IMR-90 (cell line): ENCODE results near the gene OR1M1. TPM values are rescaled to one million over a fixed set of nuclear protein-coding genes. Genes with fewer than 3 reads are reported as not detected.

ENCODE experiments used
- ATAC-seq: fragments of 200-7000 bp; cut with Tn5 transposase; 2 replicates; pipeline ENCODE4 v1.9.1; 2020; ENCODE audit warnings: low read depth, mild to moderate bottlenecking, moderate library complexity
- BruUV-seq: library from RNA; stranded (reverse); fragments of 400-500 nt; replicated peaks from 2 replicates; lab custom pipeline; 2021; lab: Mats Ljungman, UMichigan
- CTCF ChIA-PET: fragments of 300-600 bp; formaldehyde crosslinking; extraction: SDS; loops from one replicate; lab custom pipeline; 2021; ENCODE audit warnings: antibody characterized with exemption; lab: Yijun Ruan, JAX
- POLR2A ChIA-PET: fragments of 300-600 bp; sonication (Branson Sonifier 250); formaldehyde crosslinking; loops from one replicate; lab custom pipeline; 2022; ENCODE audit warnings: antibody characterized with exemption; ENCODE audit not compliant: unreplicated experiment; lab: Charles Lee
- DNase-seq: peaks from one replicate; pipeline ENCODE4 v3.0.0; 2013
- H2AFZ ChIP-seq: replicated peaks from 2 replicates; pipeline ENCODE3; 2013; ENCODE audit warnings: low read length, mild to moderate bottlenecking; ENCODE audit not compliant: poor library complexity
- H2AK5ac ChIP-seq: 2 replicates; pipeline ENCODE4 v1.6.1; 2013; ENCODE audit warnings: low read depth, low read length, inconsistent platforms
- H2AK9ac ChIP-seq: replicated peaks from 2 replicates; pipeline ENCODE3; 2013; ENCODE audit warnings: mild to moderate bottlenecking, low read depth, low read length, moderate library complexity; ENCODE audit not compliant: poor library complexity
- H2BK120ac ChIP-seq: 2 replicates; pipeline ENCODE4 v1.6.1; 2013; ENCODE audit warnings: low read depth, low read length, inconsistent platforms
- H2BK15ac ChIP-seq: 3 replicates; pipeline ENCODE4 v1.6.1; 2013; ENCODE audit warnings: low read depth, low read length, inconsistent platforms
- H2BK20ac ChIP-seq: 2 replicates; pipeline ENCODE4 v1.6.1; 2013; ENCODE audit warnings: low read depth, mild to moderate bottlenecking, inconsistent platforms, low read length, moderate library complexity
- H2BK5ac ChIP-seq: 2 replicates; pipeline ENCODE4 v1.6.1; 2013; ENCODE audit warnings: mild to moderate bottlenecking, low read depth, low read length, inconsistent platforms; ENCODE audit not compliant: poor library complexity, severe bottlenecking
- H3K14ac ChIP-seq: replicated peaks from 2 replicates; pipeline ENCODE4 v1.6.1; 2013; ENCODE audit warnings: low read depth, low read length, inconsistent platforms
- H3K18ac ChIP-seq: 2 replicates; pipeline ENCODE4 v1.6.1; 2013; ENCODE audit warnings: low read depth, low read length, control low read depth
- H3K23ac ChIP-seq: 2 replicates; pipeline ENCODE4 v1.6.1; 2013; ENCODE audit warnings: low read depth, low read length, inconsistent platforms
- H3K27ac ChIP-seq: 2 replicates; pipeline ENCODE4 v1.5.1; 2013; ENCODE audit warnings: mild to moderate bottlenecking, control low read depth, low read length; ENCODE audit not compliant: insufficient read depth
- H3K27me3 ChIP-seq: 2 replicates; pipeline ENCODE4 v1.6.1; 2013; ENCODE audit warnings: low read length; ENCODE audit not compliant: control insufficient read depth, insufficient read depth
- H3K36me3 ChIP-seq: 2 replicates; pipeline ENCODE4 v1.6.1; 2013; ENCODE audit warnings: low read length, mixed read lengths; ENCODE audit not compliant: control insufficient read depth, insufficient read depth
- H3K4ac ChIP-seq: 2 replicates; pipeline ENCODE4 v1.6.1; 2013; ENCODE audit warnings: low read depth, low read length, inconsistent platforms
- H3K4me1 ChIP-seq: 2 replicates; pipeline ENCODE4 v1.6.1; 2013; ENCODE audit warnings: low read length, mixed read lengths; ENCODE audit not compliant: control insufficient read depth, insufficient read depth
- H3K4me2 ChIP-seq: 2 replicates; pipeline ENCODE4 v1.6.1; 2013; ENCODE audit warnings: low read depth, mild to moderate bottlenecking, control low read depth, low read length, moderate library complexity
- H3K4me3 ChIP-seq: 2 replicates; pipeline ENCODE4 v1.5.1; 2013; ENCODE audit warnings: low read depth, mild to moderate bottlenecking, control low read depth, low read length, moderate library complexity; ENCODE audit not compliant: insufficient read depth
- H3K56ac ChIP-seq: 2 replicates; pipeline ENCODE4 v1.6.1; 2013; ENCODE audit warnings: low read length, inconsistent platforms; ENCODE audit not compliant: insufficient read depth; ENCODE audit errors: extremely low read depth
- H3K79me1 ChIP-seq, 2 experiments: 2 replicates each; pipeline ENCODE4 v1.6.1; 2013; ENCODE audit warnings: low read length in 2 of 2, inconsistent platforms in 1 of 2, low read depth in 1 of 2
- H3K9ac ChIP-seq: 2 replicates; pipeline ENCODE4 v1.6.1; 2013; ENCODE audit warnings: low read depth, low read length, control low read depth
- H3K9me1 ChIP-seq: 2 replicates; pipeline ENCODE4 v1.6.1; 2013; ENCODE audit warnings: low read length, inconsistent platforms; ENCODE audit not compliant: insufficient read depth
- H3K9me3 ChIP-seq: 2 replicates; pipeline ENCODE4 v1.6.1; 2013; ENCODE audit warnings: low read length; ENCODE audit not compliant: control insufficient read depth, insufficient read depth
- H4K20me1 ChIP-seq: 2 replicates; pipeline ENCODE4 v1.6.1; 2013; ENCODE audit warnings: low read length, inconsistent platforms; ENCODE audit not compliant: insufficient read depth
- H4K5ac ChIP-seq: 2 replicates; pipeline ENCODE4 v1.6.1; 2013; ENCODE audit warnings: mild to moderate bottlenecking, low read depth, low read length, control low read depth
- H4K8ac ChIP-seq, 2 experiments: 2 replicates each; pipeline ENCODE4 v1.6.1; 2013; ENCODE audit warnings: low read depth in 2 of 2, low read length in 2 of 2, control low read depth in 1 of 2, inconsistent platforms in 1 of 2
- H4K91ac ChIP-seq: 2 replicates; pipeline ENCODE4 v1.6.1; 2013; ENCODE audit warnings: low read depth, low read length, inconsistent platforms; ENCODE audit not compliant: insufficient read depth
- BHLHE40 ChIP-seq: fragments of 150-350 bp; IDR thresholded peaks from 2 replicates; pipeline ENCODE4 v1.6.1; 2016; ENCODE audit warnings: mild to moderate bottlenecking, low read depth, low read length
- CEBPB ChIP-seq: IDR thresholded peaks from 2 replicates; pipeline ENCODE4 v1.6.1; 2012; ENCODE audit warnings: low read depth, low read length, improper control_type of control experiment
- CHD1 ChIP-seq: IDR thresholded peaks from 2 replicates; pipeline ENCODE4 v1.6.1; 2012; ENCODE audit warnings: low read depth, low read length, improper control_type of control experiment
- CTCF ChIP-seq: conservative IDR thresholded peaks from 2 replicates; pipeline ENCODE4 v1.5.1; 2012; ENCODE audit warnings: mild to moderate bottlenecking, low read depth, low read length, improper control_type of control experiment
- ELK1 ChIP-seq: fragments of 150-350 bp; IDR thresholded peaks from 2 replicates; pipeline ENCODE4 v1.6.1; 2016; ENCODE audit warnings: low read depth, mild to moderate bottlenecking, low read length, moderate library complexity, borderline replicate concordance
- FOS ChIP-seq: fragments of 150-350 bp; IDR thresholded peaks from 2 replicates; pipeline ENCODE4 v1.6.1; 2016; ENCODE audit warnings: low read depth, low read length
- MAFK ChIP-seq: IDR thresholded peaks from 2 replicates; pipeline ENCODE4 v1.6.1; 2012; ENCODE audit warnings: low read depth, low read length, improper control_type of control experiment
- MAZ ChIP-seq: IDR thresholded peaks from 2 replicates; pipeline ENCODE4 v1.6.1; 2012; ENCODE audit warnings: low read depth, mild to moderate bottlenecking, low read length, improper control_type of control experiment, moderate library complexity, borderline replicate concordance
- MXI1 ChIP-seq: IDR thresholded peaks from 2 replicates; pipeline ENCODE4 v1.6.1; 2012; ENCODE audit warnings: low read depth, mild to moderate bottlenecking, low read length, moderate library complexity, borderline replicate concordance
- NFE2L2 ChIP-seq: fragments of 150-350 bp; IDR thresholded peaks from 2 replicates; pipeline ENCODE4 v1.6.1; 2016; ENCODE audit warnings: low read depth, mild to moderate bottlenecking, low read length
- POLR2A ChIP-seq: IDR thresholded peaks from 2 replicates; pipeline ENCODE4 v1.6.1; 2012; ENCODE audit warnings: mild to moderate bottlenecking, low read depth, low read length
- RAD21 ChIP-seq: IDR thresholded peaks from 2 replicates; pipeline ENCODE4 v1.6.1; 2012; ENCODE audit warnings: low read length, improper control_type of control experiment
- RCOR1 ChIP-seq: IDR thresholded peaks from 2 replicates; pipeline ENCODE4 v1.6.1; 2012; ENCODE audit warnings: mild to moderate bottlenecking, low read length, improper control_type of control experiment; ENCODE audit not compliant: insufficient replicate concordance
- RFX5 ChIP-seq: IDR thresholded peaks from 2 replicates; pipeline ENCODE4 v1.8.0; 2012; ENCODE audit warnings: low read depth, mild to moderate bottlenecking, low read length, moderate library complexity
- SMC3 ChIP-seq: fragments of 150-350 bp; IDR thresholded peaks from 2 replicates; pipeline ENCODE4 v1.6.1; 2016; ENCODE audit warnings: low read depth, mild to moderate bottlenecking, antibody characterized with exemption, low read length, moderate library complexity
- USF2 ChIP-seq: fragments of 150-350 bp; IDR thresholded peaks from 2 replicates; pipeline ENCODE4 v1.6.1; 2017; ENCODE audit warnings: mild to moderate bottlenecking, antibody characterized with exemption, low read length, low read depth
- WGBS, 2 experiments: methylation state at CpG; one replicate each; pipeline versions ENCODE4 v1.1.5 to v1.1.7; 2013; ENCODE audit warnings: missing lambda C conversion rate in 2 of 2; ENCODE audit not compliant: insufficient read length in 1 of 2; ENCODE audit errors: extremely low coverage in 2 of 2; 5-methylcytosine and 5-hydroxymethylcytosine counted together
- dilution Hi-C: fragments of 300-500 bp; cut with HindIII; formaldehyde crosslinking; loops from one replicate; pipeline ENCODE4 v1.14.3; 2018; ENCODE audit warnings: low sequenced_read_pairs; ENCODE audit not compliant: unreplicated experiment
- in situ Hi-C: fragments of 300-500 bp; cut with MboI; formaldehyde crosslinking; loops from 3 replicates; pipeline ENCODE4 v1.14.3; 2019; ENCODE audit warnings: low sequenced_read_pairs, inconsistent platforms, mixed read lengths
- intact Hi-C: fragments of 100-400 bp; cut with micrococcal nuclease; formaldehyde crosslinking; loops from 2 replicates; pipeline ENCODE4 v1.10.0; 2022
- polyA plus RNA-seq, 3 experiments: library from polyadenylated mRNA; depleted of rRNA; stranded (reverse); fragments of >200 nt; gene quantifications; 2 replicates each; pipeline ENCODE4 v1.2.3, GENCODE V29; 2012; ENCODE audit warnings: low replicate concordance in 1 of 3
- total RNA-seq: library from RNA; depleted of rRNA; stranded (reverse); fragments of >200 nt; gene quantifications from 2 replicates; pipeline ENCODE4 v1.2.3, GENCODE V29; 2012

OR1M1 gene
- total and polyA plus RNA-seq, 2 of the 4 experiments (the other 2 are of a cell fraction): not detected

- in situ Hi-C loops (loop anchor here (10.0 to 25.0 kb wide), 2 partner anchors 662 to 930 kb away; no protein-coding TSS in a partner anchor), intact Hi-C loops (no loop called here)
- no TSS peak for BruUV-seq
These were observed 45.6 kb downstream of the OR1M1 start for GRCh38 chr19:9132422-9132821.

More at GRCh38 chr19:9132422-9132821, 45.6 kb downstream of the OR1M1 start:
- Histone ChIP-seq H2BK5ac (no peak overlapping the region), H4K91ac (no peak overlapping the region), H3K79me1 (no peaks in the 10 kb centered on the region), H4K5ac (no peak overlapping the region), H2AFZ (no peak overlapping the region), H2AK9ac (no peak overlapping the region), H3K9me3 (no peaks in the 10 kb centered on the region), H3K27me3 (no peaks in the 10 kb centered on the region), H3K4me1 (no peaks in the 10 kb centered on the region), H3K4me3 (no peak overlapping the region), H3K9me1 (no peaks in the 10 kb centered on the region), H3K56ac (no peak overlapping the region), H2AK5ac (no peak overlapping the region), H3K9ac (no peak overlapping the region), H4K20me1 (no peaks in the 10 kb centered on the region), H3K18ac (no peak overlapping the region), H2BK20ac (no peak overlapping the region), H4K8ac (no peak overlapping the region), H3K4me2 (no peak overlapping the region), H3K23ac (no peak overlapping the region), H3K27ac (no peak overlapping the region), H2BK15ac (no peak overlapping the region), H3K14ac (no peak overlapping the region), H2BK120ac (no peak overlapping the region), H3K36me3 (no peaks in the 10 kb centered on the region), H3K4ac (no peak overlapping the region)
- WGBS, 2 experiments: no CpG with 5 or more reads among the region's 5 CpGs
- ATAC-seq (no peak), DNase-seq (no peak)
- ChIA-PET POLR2A (no interaction called here), CTCF (no interaction called here)
- TF ChIP-seq RCOR1 (no peak), CEBPB (no peak), CHD1 (no peak), MXI1 (no peak), ELK1 (no peak), CTCF (no peak), USF2 (no peak), SMC3 (no peak), NFE2L2 (no peak), RAD21 (no peak), MAFK (no peak), FOS (no peak), BHLHE40 (no peak), RFX5 (no peak), POLR2A (no peak), MAZ (no peak)
- dilution Hi-C loops: no loop called here
